Brain pericyte (primary cell): ENCODE data around the gene HOXC9.

Source experiments
- DNase-seq: peaks from one replicate; pipeline ENCODE4 v3.0.0-alpha.2; 2012; ENCODE audit warnings: low read depth, low spot score

The HOXC9 gene

DNA sequence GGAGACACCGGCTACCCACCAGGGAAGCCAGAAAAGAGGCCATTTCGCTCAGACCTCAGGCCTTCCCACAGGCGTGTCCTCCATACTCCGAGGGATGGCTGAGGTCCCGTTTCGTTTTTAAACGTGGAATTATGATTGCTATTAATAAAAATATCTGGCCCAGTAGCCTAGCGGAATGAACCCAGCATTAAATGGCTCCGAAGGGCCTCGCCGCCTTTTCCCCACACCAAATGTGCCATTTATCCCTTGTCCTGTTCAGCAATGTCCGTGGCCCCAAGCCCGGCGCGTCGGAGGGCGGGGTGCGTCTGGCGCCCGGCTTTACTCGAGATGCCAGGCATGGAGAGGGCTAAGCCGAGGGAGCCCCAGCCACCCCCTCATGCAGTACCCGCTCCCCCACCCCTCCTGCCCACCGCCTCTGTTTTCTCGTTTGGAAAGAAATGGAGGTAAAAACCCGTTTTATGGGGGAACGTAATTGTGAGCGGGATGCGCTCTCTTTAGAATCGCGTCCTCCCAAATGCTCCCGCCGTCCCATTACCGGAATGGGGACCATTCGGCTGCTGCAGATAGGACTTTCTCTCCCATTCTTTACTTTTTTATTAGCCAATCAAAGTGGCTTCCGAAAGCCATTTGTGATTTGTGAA lies 14.5 kb downstream of the HOXC9 start:
- DNase-seq: no peak

DNA sequence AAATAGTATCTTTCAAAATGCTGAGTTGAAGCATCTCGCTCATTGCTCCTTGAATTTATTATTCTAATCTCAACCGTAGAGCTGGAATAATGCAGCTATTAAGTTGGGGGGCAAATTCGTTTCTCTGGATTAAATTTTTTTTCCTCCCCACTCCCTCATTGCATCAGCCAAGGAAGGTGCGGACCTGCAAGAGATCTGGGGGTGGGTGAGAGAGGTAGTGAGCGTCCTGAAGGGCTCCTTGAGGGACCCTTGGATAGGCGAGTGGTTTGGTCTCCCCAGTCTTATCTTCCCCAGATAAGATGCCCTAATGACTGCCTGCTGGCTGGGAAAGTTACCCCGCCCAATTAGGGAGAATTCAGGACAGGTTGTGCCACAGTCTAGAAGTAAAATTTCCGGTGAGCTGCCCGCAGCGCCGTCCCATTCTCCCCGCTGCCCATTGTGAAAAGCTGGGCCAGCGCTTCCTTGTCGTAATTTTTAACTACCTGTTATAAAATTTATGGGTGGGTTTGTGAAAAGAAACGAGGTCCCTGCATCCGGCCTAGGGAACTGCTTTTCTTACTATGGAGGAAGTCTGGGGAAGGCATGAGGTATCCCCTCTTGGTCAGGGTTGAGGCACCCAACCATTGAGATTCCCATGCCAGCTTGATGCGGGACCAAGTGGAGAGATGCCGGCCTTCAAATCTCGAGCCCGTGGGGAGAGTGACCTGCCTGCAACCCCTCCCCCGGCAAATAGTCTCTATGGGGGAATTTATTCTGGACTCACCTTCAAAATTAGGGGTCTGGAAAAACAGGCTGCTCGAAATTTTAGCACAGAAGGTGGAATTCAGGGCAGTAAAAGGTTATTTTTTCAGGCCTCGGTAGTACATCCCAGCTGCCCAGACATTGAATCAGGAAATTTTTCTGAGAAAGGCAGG lies 15.3 kb downstream of the HOXC9 start:
- DNase-seq: no peak

DNA sequence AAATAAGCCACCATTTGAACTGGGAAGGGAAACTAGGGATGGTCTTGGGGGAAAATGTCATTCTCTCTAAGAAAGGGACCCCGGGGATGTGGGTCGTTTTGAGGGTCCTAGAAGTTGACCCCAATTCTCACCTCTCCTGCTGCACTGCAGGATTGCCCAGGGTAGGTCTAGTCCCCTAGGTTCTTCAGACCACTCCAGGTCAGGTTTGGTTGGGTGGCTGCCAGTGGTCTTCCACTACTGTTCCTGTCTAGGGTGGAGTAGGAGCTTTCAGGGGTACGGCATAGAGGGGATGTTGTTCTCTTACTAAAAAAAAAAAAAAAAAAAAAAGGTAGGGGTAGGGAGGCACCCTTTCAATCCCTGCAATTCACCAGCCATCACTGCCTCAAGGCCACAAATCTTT lies 16.1 kb downstream of the HOXC9 start:
- DNase-seq: no peak

DNA sequence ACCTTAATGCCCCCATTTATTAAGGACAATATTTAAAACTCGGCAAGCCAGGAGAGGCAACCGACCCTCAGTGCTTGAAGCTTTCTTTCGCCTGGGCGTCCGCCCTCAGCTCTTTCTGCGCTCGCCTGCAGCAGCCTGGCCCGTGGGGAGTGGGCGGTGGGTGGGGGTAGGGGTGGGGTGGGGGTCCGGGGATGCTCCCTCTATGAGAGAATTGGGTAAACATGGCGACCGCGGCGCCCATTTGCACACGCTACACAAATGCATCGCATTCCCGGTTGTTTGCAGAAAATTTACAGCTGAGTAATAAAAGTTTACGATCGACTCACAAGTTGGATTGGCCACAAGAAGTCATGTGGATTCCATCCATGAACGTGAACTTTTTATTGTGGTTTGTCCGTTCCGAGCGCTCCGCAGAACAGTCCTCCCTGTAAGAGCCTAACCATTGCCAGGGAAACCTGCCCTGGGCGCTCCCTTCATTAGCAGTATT lies 16.6 kb downstream of the HOXC9 start:
- DNase-seq: no peak

DNA sequence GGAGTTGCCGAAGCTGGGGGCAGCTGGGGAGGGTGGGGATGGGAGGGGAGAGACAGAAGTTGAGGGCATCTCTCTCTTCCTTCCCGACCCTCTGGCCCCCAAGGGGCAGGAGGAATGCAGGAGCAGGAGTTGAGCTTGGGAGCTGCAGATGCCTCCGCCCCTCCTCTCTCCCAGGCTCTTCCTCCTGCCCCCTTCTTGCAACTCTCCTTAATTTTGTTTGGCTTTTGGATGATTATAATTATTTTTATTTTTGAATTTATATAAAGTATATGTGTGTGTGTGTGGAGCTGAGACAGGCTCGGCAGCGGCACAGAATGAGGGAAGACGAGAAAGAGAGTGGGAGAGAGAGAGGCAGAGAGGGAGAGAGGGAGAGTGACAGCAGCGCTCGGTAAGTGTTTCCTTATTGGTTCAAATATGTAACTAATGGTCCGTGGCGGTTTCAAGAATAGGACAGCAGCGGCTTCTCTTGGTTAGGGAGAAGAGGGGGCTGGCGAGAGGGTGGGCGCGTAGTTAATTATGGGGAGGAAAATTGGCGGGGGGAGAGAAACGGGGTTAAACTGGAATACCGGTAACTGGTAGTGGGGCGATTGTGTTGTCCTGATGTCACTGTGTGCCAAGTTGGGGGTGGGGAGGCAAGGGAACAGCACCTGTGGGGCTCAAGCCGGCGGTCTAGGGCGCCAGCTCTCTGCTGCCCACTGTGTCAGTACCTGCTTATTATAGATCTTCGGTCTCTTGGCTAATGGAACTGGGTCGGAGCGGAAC lies 17.2 kb downstream of the HOXC9 start:
- DNase-seq: no peak

DNA sequence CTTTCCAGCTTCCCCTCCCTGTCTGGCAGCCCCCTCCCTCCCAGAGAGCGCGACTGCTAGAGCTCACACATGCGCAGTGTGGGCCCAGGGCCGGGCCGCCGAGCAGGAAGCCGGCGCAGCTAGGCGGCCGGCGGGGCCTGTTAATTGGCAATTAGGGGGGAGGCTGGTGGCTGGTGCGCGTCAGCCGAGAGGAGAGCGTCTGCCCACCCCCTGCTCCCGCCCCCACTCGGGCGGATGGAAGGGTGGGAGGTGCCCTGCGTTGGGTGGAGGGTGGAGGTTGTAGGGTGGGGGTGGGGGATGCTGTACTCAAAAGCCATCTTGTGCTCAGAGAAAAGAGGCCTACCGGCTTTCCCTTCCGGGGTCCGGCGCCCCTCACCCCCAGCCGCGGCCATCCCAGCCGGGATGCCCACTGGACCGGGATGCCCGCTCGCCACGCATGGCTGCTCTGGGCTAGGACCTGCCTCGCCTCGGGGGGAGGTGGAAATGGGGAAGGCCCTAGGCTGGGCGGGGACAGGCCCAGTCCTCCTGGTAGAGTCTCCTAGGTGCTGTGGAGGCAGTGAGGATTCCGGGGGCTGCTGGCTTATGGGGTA lies 18.0 kb downstream of the HOXC9 start:
- no peak for DNase-seq

DNA sequence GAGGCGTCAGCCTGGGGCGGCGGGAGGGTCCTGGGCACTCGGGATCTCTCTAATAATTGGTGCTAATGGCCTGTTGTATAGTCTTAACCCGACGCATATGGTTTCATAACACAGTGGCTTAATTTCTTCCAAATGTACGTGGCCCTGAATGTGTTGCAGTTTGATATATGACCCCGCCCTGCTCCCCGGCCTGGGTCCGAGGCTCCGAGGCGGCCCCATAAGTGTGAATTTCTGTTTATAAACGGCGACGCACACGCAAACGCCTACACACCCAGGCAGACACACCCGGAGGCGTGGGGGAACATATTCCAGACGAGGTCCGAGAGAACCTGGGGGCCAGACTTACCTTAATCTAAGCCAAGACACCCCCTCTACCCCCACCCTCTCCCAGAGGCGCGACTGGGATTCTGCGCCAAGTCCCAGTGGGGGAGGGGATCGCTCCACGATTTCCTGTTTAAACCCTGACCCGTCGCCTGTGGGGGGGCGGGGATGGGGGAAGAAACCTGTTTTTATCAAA lies 18.6 kb downstream of the HOXC9 start:
- no peak for DNase-seq

DNA sequence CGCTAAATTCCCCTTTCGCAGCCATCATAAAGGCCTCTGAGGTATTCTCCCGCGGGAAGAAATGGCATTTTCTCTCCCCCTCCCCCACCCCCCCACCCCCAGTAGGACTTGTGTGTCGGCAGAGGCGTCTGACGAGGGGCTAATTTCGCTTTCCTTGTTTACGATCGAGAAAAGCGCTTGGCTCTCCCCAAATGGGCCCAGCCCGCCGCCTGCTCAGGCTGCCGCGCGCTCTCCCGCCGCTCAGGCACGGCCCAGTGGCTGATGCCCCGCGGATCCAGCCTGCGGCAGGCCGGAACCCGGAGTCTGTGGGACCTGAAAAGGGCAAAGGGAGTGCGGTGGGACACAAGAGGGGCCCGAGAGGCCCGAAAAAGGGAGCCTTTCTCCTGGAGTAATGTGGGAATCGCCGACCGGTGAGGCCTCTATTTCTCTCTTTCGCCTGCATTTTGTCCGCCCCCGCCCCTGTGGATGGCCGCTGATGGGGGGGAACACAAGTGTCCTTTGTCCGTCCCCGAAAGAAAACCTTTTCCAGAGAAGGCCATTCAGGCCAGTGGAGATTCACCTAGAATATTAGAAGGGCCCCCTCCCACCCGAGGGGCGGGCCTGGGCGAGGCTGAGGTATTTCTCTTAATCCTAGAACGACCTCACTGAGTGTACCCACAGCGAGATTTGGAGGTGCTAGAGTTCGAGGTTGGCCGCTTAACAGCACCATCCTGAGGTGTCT lies 19.3 kb downstream of the HOXC9 start:
- no peak for DNase-seq

DNA sequence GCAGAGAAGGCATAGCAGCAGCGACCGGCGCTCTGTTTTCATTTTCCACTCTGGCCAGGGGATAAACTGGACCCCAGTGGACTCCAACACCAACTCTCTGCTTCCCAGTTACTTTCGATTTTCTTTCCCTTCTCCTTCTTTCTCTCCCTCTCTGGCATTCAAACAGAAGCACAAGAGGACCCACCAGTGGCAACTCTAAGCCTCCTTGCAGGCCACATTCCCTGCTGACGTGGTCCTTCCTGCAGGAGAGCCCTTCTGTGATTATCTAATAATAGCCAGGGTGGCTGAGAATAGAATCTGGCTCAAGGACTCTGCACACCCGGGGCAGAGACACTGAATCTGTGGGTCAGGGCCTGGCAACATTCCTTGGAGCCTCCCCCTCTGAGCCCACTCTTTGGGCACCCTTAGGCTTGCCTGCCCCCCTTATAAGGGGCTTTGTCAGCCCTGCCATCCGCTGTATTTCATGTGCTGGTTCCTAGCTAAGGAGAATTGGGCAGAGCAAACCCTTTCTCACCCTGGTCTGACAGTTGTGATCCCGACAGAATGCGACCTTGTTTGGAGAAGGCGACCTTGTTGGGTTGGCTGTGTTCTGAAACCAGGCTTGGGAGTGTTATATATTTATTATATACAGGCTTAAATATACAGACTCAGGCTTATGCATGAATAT lies 20.1 kb downstream of the HOXC9 start:
- DNase-seq: no peak

DNA sequence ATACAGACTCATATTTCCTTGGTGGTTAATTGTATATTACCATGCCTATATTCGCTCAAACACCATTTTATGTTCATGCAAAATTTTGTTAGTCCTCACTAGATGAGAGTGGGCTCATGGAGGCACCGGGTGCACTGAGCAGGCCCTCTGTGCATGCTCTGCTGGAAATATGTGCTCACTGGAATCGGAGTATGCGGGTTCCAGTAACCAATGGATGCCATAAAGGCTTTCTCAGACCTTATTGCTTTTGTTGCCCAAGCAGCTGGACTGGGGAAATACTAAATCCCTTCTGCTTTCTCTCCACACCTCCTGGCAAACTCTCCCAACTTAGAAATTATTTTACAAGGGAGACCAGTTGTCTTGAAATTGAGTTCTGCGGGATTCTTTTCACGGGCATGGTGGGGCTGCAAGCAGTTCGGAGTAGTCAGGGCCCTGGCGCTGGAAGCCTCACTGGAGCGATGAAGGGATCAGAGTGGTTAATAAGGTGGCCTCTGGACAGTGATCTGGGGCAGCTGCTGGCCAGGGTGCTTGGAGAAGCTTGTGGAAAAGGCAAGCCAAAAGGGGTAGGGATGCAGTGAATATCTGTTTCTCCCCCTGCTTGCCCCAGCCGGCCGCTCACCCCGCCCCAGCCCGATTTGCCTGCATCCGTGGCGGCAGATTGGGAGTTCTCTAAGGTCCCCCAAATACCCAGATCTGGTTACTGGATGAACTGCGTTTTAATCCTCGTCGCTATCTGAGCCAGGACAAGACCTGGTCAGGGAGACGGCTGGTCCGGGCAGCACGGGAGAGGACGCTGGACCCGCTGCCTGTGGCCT lies 20.8 kb downstream of the HOXC9 start:
- no peak for DNase-seq

DNA sequence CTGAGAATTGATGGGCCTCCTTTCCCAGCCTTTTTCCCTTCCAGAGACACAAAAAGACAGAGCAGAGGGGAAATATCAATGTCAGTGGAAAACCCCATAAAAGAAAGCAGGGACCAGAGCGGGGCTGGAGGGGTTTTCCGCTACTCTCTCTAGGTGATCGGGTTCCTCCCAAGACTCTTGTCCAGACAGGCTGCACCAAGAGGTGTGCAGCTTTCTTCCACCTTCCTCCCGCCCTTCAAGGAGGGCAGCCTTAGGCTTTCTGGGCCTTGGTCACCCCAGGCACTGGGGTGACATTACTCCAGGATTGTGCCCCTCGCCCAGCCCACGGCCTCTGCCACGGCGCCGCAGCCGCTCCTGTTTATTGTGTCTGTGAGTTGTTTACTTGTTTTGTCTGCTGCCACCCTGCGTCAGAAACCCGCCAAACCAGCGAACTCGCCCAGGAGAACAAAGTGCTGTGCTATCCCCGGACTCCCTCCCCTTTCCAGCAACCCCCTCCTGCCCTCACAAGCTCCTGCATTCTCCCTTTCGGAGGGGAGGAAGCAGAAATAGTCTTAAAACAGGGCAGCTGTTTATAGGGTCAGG lies 21.6 kb downstream of the HOXC9 start:
- DNase-seq: no peak

DNA sequence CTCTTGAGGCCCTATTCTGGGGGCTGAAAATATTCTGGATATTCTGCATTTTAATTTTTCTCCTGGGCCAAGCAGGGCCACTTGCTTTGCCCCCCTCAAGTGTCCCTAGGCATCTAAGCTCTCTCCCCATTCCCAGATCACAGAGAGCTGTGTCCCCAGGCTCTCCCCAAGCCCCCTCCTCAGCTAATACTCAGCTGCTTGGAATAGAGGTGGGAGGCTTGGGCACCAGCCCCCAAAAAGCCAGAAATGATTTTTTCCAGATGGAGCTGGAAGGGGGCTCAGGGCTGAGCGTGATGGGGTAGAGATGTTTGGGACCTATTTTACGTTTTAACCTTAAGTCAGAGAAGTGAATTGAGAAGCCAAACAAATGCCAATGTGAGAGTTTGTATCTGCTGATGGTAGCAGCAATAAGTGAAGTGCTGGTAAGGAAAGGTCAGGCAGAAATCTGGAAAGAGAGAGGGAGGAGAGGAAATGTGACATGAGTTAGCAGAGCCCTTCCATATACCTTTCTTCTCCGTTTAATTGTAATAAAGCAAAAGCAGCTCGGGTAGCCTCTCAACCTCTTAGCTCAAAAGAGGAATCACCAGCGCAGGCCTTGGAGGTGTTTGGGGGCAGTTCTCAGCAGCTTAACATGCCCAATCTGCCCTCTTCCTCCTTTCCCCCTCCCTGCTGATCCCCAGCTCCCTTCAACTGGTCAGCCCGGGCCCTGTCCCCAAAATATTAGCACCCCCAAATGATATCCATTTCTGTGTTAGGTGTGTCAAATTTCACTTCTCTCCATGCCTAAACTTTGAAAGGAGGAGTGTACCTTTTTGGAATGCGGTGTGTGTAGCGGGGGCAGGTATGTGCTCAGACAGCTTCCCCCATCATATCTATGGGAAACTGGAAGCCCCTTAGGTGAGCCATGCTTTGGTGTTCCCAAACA lies 23.3 kb downstream of the HOXC9 start:
- no peak for DNase-seq

DNA sequence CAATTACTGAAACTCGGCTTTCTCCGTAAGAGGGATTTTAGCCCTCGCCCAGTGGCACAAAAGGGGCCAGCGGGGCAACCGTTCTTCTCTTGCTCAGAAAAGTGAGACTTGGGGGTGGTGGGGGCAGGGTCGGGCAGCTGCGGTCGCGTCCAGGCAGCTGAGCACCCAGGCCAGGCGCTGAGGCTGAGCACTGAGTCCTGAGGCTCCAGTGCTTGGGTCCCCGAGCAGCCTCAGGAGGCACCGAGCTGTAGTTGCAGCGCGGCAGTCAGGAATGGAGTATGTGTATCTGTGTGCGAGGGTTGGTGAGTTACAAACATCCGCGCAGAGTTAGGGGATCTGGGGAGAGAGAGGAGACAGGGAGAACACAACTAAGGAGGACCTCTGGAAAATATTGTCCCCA lies 24.2 kb downstream of the HOXC9 start:
- DNase-seq: no peak

DNA sequence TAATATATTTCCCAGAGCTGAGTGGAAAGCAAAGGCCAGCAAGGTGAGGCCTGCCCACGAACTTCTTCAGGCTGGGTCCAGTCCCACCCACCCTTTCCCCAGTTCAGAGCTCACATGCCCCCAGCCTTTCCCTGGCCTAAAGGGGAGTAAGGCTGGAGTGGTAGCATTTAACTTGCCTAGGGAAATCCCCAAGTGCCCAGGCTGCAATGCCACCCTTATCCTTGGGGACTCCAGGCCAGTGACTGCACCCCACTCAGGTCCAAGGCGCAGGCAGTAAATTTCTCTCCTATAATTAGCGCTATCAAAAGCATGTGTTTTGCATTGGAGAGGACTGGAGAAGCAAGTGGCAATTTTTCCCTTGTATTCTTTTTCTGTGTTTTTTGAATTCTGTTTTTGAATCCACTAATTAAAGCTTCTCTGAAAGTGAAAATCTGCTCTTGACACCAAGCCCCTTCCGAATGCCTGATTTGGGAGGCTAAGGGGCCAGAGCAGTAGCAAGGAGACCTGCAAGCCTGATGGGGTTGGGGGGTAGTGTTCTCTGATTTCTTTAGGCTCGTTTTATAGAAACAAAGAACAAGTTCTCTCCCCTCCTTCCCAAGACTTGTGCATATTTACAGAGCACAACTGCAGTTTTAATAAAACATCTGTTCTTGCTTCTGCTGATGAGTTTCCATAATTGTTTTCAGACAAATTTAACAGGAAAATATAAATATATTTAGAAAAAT lies 24.8 kb downstream of the HOXC9 start:
- no peak for DNase-seq

DNA sequence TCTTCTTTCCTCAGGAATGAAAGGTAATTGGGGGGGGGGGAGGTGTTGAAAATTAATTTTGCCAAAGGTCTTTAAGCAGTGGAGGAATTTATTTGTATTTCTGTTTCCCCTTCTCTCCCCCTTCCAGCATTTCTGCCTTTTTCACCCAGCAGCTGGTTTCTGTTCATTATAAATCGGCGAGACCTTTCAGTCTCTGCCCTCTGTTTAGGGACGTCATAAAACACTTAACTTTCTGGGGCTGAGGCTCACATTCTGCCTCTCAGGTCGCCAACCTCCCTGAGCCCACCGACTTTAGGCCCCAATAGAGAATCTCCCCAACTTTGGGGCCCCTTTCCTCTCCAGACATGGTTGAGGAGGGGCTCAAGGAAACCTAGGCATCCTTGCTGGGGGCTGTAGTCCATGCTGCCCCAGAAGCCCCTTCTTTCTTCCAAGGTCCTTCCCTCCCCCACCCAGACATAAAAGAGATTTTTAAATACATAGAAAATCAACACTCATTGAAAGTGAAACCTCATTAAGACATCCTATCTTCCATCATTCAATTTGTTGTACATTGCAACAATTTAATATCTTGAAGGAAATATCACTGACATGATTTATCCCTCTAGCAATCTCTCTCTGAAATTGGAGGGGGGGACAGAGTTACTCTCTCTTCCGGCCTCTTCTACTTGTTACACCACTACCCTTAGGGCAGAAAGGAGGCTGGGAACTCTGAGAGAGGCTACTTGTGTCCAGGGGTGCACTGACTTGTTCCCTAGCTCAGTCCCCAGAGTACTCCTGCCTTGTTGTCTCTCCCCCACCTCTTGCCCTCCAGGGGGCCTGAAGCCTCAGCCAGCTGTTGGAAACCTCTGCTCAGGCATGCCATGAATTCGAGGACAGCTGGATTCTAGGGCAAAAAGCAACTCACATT lies 25.8 kb downstream of the HOXC9 start:
- DNase-seq: no peak
